ENCODE data around the gene FKBP3. TPM values are rescaled to one million over a fixed set of nuclear protein-coding genes. Genes with fewer than 3 reads are reported as not detected.

Gene FKBP3
- total and polyA plus RNA-seq, 2 donors (not counting 3 experiments of a cell fraction or from before 2014, with no cell fraction given): 23.2 to 92.9 TPM

DNA sequence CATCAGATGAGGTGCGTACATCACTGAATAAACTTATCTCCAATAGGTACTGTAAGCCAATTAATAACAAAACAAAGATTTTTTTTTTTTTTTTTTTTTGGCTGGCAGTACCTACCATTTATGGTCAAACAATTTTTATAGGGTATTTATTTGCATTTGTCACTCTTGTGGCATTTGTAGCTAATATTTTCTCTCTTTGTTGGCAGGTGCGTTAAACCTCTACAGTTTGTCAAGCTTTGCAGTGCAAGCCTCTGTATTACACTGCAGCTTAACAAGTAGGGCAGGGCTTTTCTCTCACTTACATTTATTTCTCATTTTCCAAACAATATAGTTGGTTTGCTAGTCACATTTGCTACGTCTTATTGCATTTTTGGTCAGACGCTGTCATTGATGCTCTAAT, 38.1 kb downstream of the FKBP3 start:
- H3K27ac ChIP-seq (ENCODE audit: insufficient read depth, low read depth, low read length): no peak overlapping the region
- no peaks in the 10 kb centered on the region for H3K9me1 ChIP-seq (replicated peaks; ENCODE audit: control insufficient read depth, extremely low read depth, insufficient read depth, low read length)
- no peak overlapping the region for H3K9ac ChIP-seq (replicated peaks; ENCODE audit: extremely low read depth, insufficient read depth, low read length)
- DNase-seq (ENCODE audit: low read depth, low spot score) (no peak), FAIRE-seq (no peak)
- no TSS peak for BruUV-seq (replicated peaks)
- ChIA-PET POLR2A (no interaction called here), CTCF (interaction anchor here (0.6 kb wide), 1 partner anchor 18 kb away, joined by 4 read pairs; no protein-coding TSS in a partner anchor)
- H3K4me2 ChIP-seq (ENCODE audit: insufficient read depth, low read length): no peak overlapping the region
- no peak overlapping the region for H3K4me3 ChIP-seq (replicated peaks in 1 of 3; ENCODE audit: insufficient read depth in 1 of 3, low read depth in 1 of 3, low read length in 3 of 3)
- no peak overlapping the region for H2AFZ ChIP-seq (ENCODE audit: low read depth, low read length)
- dilution Hi-C loops (cut with MboI; ENCODE audit: extremely low pct_ligation_motif_present, low sequenced_read_pairs) (no loop called here), intact Hi-C loops (cut with micrococcal nuclease) (no loop called here)
- peaks cover 4 to 13% of the 10 kb centered on the region in 2 experiments for H3K36me3 ChIP-seq (ENCODE audit: control insufficient read depth in 2 of 2, extremely low read depth in 1 of 2, insufficient read depth in 2 of 2, low read length in 2 of 2)
- peaks cover 47% of the 10 kb centered on the region for H3K79me2 ChIP-seq (ENCODE audit: control insufficient read depth, insufficient read depth, low read length)
- no peaks in the 10 kb centered on the region for H3K9me3 ChIP-seq (replicated peaks; ENCODE audit: control insufficient read depth, insufficient read depth, low read length)
- no peaks in the 10 kb centered on the region for H4K20me1 ChIP-seq (replicated peaks; ENCODE audit: control insufficient read depth, extremely low read depth, insufficient read depth, low read length)
- peaks cover 8% of the 10 kb centered on the region for H3K4me1 ChIP-seq (ENCODE audit: control insufficient read depth, extremely low read depth, insufficient read depth, low read length)
- TF ChIP-seq EZH2 (IDR thresholded peaks at IDR 0.05; ENCODE audit: borderline replicate concordance, low read depth, low read length, severe bottlenecking): no peak
- no peak for TF ChIP-seq FOS (IDR thresholded peaks at IDR 0.05; ENCODE audit: borderline replicate concordance, insufficient read depth, low read length)
- TF ChIP-seq POLR2A (IDR thresholded peaks at IDR 0.05; ENCODE audit: low read depth, low read length): no peak
- TF ChIP-seq, protein P1, sequence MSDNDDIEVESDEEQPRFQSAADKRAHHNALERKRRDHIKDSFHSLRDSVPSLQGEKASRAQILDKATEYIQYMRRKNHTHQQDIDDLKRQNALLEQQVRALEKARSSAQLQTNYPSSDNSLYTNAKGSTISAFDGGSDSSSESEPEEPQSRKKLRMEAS (IDR thresholded peaks at IDR 0.05; ENCODE audit: insufficient read depth, insufficient read length): no peak
- TF ChIP-seq MYC (IDR thresholded peaks at IDR 0.05; ENCODE audit: low read depth, low read length): no peak
- no peak for TF ChIP-seq GATA2 (IDR thresholded peaks at IDR 0.05; ENCODE audit: insufficient read depth, insufficient read length, low read depth, low read length)
- TF ChIP-seq JUN (IDR thresholded peaks at IDR 0.05; ENCODE audit: borderline replicate concordance, insufficient read depth, insufficient read length, low read depth): no peak
- TF ChIP-seq, protein P2, sequence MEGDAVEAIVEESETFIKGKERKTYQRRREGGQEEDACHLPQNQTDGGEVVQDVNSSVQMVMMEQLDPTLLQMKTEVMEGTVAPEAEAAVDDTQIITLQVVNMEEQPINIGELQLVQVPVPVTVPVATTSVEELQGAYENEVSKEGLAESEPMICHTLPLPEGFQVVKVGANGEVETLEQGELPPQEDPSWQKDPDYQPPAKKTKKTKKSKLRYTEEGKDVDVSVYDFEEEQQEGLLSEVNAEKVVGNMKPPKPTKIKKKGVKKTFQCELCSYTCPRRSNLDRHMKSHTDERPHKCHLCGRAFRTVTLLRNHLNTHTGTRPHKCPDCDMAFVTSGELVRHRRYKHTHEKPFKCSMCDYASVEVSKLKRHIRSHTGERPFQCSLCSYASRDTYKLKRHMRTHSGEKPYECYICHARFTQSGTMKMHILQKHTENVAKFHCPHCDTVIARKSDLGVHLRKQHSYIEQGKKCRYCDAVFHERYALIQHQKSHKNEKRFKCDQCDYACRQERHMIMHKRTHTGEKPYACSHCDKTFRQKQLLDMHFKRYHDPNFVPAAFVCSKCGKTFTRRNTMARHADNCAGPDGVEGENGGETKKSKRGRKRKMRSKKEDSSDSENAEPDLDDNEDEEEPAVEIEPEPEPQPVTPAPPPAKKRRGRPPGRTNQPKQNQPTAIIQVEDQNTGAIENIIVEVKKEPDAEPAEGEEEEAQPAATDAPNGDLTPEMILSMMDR (IDR thresholded peaks at IDR 0.05; ENCODE audit: extremely low read depth in 1 of 2, insufficient read depth in 1 of 2, low read depth in 1 of 2, low read length in 2 of 2): no peak
- no peak for TF ChIP-seq POLR2AphosphoS5 (IDR thresholded peaks at IDR 0.05; ENCODE audit: insufficient read depth, low read depth, low read length)
- no peaks in the 10 kb centered on the region for H3K27me3 ChIP-seq (ENCODE audit: control insufficient read depth in 2 of 2, insufficient read depth in 2 of 2, low read length in 2 of 2)

All from endothelial cell of umbilical vein (primary cell).